ENCODE results near the gene NR1H2.

The NR1H2 gene

DNA sequence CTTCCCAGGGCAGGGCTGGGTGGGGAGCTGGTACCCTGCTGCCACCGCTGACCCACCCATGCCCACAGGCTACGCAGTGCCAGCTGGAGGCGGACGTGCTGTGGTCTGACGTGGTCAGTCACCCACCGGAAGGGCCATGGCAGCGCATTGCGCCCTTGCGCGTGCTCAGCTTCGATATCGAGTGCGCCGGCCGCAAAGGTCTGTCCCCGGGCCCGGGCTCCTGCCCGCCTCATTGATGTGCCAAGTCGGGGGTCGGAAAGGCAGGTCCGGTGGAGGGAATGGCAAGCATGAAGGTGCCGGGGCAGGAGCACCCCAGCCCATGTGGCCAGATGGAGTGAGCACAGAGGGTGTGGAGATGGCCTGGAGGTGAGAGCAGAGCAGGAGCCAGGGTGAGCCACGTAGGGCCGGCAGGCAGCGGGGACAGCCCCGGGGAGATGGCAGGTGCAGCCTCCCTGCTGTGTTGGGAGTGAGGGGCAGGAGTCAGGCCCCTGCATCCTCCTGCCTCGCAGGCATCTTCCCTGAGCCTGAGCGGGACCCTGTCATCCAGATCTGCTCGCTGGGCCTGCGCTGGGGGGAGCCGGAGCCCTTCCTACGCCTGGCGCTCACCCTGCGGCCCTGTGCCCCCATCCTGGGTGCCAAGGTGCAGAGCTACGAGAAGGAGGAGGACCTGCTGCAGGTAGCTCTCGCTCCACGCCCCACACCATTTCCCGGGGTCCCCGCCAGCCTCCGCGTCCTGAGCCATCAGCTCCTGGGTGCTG is 26.5 kb downstream of the NR1H2 start:
- DNase-seq (ENCODE audit: low read depth), result no peak

DNA sequence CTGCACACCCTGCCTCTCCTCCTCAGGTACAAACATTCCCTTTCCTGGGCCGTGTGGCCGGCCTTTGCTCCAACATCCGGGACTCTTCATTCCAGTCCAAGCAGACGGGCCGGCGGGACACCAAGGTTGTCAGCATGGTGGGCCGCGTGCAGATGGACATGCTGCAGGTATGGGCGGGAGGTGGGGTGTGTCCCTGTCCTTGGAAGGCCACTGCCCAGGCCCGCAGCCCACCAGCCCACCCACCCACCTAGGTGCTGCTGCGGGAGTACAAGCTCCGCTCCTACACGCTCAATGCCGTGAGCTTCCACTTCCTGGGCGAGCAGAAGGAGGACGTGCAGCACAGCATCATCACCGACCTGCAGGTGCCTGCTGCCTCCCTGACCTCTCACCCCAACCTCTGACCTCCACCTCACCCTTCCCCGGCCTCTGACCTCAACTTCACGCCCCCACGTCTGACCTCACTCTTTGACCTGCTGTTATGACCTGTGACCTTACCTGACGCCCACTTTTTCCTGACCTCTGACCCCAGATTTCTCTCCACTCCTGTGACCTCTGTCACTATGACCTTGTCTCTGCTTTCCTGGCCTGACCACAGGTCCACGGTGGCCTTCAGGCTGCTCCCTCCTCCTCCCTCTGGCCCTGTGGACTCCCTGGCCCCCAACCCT is 30.0 kb downstream of the NR1H2 start:
- no peak for DNase-seq (ENCODE audit: low read depth)

DNA sequence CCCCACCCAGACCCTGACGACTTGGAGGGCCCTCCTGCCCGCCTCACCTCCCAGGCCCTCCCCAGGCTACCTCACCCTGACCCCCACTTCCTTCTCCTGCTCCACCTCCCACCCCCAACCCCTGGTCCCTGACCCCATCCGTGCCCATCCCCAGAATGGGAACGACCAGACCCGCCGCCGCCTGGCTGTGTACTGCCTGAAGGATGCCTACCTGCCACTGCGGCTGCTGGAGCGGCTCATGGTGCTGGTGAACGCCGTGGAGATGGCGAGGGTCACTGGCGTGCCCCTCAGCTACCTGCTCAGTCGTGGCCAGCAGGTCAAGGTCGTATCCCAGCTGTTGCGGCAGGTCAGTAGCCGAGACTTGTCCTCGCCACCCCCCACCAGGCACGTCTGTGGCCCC is 30.6 kb downstream of the NR1H2 start:
- DNase-seq (ENCODE audit: low read depth), result no peak

DNA sequence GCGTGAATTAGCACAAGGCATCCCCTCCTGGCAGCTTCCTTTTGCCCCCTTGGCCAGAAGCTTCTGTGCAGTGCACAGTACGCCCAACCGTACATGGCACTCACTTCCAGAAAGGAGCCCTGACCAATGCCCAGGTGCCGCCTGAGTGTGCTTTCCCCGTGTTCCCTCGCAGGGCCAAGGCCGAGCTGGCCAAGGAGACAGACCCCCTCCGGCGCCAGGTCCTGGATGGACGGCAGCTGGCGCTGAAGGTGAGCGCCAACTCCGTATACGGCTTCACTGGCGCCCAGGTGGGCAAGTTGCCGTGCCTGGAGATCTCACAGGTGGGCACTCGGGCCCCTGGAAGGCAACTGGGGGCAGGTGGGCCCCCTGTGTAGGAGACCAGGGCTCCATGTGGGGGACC is 33.1 kb downstream of the NR1H2 start:
- no peak for DNase-seq (ENCODE audit: low read depth)

DNA sequence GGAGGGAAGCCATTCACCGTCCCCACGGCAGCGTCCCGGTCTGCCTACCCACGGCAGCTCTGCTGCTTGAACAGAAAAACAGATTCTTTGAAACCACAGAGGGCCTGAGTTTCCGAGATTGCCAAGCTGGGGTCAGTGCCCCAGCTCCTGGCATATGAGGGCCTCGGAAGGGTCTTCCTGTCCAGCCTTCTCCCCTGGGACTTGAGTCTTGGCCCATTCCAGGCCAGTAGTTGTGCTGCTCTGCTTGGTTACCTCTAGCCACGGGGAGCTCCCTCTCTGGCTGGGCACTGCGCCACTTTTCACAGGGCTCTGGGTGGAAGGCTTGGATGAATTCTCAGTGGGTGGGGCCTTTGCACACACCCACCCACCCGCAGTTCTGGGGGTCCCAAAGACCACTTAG is 33.9 kb downstream of the NR1H2 start:
- DNase-seq (ENCODE audit: low read depth), result no peak

DNA sequence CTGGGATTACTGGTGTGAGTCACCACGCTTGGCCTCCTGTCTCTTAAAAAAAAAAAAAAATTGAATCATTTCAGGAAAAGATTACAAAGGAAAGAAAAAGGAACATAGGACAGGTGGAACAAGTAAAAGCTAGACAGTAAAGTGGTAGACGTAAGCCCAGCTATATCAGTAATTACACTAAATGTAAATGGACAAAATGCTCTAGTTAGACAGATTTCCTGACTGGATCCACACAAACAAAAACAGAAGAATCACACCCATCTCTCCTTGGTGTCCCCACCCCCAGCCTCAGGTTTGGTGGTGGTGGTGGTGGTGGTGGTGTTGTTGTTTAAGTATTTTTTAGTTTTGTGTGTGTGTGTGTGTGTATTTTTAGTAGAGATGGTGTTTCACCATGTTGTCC is 36.2 kb downstream of the NR1H2 start:
- DNase-seq (ENCODE audit: low read depth), result no peak

DNA sequence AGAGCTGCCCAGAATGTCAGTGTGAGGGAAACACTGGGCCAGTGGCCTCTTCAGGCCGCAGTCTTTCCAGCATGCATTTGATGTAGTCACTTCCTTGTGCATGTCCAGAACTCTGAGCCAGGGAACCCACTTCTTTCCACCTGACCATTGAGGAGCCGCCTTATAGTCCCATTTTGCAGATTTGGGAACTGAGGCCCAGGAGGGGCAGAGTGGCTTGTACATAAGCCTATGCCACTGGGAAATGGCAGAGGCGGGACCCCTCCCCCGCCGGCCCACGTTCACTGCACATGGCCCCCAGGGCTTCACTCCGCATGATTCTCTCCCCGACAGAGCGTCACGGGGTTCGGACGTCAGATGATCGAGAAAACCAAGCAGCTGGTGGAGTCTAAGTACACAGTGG is 36.8 kb downstream of the NR1H2 start:
- DNase-seq (ENCODE audit: low read depth), result no peak

DNA sequence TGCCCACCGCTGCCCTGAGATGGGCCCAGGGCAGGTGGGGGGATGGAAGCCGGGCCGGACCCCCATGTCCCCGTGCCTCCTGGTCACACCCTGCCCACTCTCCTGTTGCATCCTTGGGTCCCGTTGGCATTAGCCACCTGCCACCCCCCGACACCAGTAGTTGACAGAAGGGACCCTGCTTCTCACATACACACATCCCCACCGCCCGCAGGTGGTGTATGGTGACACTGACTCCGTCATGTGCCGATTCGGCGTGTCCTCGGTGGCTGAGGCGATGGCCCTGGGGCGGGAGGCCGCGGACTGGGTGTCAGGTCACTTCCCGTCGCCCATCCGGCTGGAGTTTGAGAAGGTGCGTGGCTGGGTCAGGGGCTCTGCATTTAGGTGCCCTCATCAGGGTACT is 37.3 kb downstream of the NR1H2 start:
- DNase-seq (ENCODE audit: low read depth), result no peak

DNA sequence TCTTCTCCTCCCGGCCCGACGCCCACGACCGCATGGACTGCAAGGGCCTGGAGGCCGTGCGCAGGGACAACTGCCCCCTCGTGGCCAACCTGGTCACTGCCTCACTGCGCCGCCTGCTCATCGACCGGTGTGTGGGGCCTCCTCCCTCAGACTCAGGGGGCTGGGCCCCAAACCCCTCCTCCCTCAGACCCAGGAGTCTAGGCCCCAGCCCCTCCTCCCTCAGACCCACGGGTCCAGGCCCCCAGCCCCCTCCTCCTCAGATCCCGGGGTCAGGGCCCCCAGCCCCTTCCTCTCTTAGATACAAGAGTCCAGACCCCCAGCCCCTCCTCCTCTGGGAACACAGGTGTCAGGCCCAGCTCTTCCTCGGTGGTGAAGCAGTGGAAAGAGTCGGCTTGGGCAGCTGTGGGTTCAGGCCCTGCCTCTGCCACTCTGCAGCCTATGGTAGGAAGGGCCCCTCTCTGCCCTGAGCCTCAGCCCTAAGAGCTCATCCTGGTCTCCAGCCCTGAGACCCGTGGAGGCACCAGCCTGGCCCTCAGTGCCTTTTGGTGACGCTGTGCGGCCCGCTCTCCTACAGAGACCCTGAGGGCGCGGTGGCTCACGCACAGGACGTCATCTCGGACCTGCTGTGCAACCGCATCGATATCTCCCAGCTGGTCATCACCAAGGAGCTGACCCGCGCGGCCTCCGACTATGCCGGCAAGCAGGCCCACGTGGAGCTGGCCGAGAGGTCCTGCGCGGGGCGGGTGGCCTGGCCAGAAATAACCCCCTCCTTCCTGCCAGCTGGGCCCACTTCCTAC is 38.8 kb downstream of the NR1H2 start:
- peak; percentile 69 for DNase-seq (ENCODE audit: low read depth)

DNA sequence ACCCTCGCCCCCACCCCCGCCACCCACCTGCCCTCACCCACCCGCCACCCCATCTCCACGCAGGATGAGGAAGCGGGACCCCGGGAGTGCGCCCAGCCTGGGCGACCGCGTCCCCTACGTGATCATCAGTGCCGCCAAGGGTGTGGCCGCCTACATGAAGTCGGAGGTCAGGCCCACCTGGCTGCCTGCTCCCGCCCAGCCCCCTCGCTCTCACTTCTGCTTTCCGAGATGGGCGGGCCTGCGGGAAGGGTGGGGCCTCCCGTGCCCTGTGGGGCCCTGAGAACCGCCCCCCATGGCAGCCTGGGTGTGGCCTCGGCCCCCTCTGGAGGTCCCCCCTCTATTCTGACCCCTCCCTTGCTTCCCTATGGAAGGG is 39.4 kb downstream of the NR1H2 start:
- no peak for DNase-seq (ENCODE audit: low read depth)

DNA sequence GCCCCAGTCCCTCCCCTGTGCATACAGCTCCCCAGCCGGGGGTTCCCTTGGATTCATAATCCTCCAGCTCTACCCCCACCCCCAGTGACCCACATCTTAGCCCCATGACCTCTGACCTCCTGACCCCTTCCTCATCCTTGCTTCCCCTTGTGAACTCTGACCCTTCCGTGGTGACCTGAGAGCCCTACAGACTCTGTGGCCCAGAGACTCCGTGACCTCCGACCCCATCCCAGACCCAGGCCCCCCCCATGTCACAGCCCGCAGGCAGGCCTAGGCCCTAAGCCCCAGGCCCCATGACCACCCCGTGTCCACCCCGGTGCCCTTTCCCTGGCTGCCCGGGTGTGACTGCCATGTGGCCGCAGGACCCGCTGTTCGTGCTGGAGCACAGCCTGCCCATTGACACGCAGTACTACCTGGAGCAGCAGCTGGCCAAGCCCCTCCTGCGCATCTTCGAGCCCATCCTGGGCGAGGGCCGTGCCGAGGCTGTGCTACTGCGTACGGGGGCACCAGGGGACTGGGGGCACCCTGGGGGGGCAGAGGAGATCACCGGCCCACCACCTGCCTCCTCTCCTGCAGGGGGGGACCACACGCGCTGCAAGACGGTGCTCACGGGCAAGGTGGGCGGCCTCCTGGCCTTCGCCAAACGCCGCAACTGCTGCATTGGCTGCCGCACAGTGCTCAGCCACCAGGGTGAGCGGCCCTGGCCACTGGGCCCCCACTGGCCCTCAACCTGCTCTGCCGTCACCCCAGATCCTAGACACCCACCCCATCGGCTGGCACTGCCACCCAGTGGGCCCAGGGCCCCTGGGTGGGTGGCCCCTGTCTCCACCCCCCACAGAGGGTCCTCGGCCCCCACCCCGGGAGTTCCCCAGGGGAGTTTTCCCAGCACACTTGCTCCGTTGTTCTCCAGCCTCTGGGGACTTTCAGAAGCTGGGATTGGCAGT is 40.0 kb downstream of the NR1H2 start:
- no peak for DNase-seq (ENCODE audit: low read depth)

DNA sequence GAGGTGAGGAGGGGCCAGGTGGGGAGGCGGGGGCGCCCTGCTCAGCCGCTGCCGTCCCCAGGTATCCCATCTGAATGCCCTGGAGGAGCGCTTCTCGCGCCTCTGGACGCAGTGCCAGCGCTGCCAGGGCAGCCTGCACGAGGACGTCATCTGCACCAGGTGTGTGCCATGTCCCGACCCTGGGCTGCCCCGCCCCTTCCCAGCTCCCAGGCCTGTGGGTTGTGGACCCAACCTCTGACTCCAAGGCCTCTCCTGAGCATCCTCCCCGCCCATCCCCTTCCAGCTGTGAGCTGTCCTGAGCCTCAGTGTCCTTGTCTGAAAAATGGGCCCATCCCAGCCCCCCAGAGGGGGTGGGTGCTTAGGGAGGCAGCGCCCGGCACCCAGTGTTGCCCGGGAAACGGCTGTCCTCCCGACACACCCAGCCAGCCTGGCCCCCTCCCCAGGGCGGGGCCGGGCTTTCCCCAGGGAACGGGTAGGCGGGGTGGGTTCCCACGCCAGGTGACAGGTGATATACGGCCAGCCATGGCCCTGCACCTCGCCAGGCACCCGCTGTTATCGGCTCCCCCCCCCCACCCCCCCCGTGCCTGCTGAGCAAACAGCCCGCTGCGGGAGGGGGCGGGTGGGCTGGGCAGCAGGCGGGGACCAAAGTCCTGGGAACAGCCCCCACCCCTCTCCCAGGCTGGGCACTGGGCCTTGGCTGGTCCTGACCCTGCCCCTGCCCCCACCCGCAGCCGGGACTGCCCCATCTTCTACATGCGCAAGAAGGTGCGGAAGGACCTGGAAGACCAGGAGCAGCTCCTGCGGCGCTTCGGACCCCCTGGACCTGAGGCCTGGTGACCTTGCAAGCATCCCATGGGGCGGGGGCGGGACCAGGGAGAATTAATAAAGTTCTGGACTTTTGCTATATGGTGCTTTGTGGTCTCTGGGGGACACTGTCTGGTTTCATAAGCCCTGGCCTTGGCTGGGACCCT is 41.1 kb downstream of the NR1H2 start:
- no peak for DNase-seq (ENCODE audit: low read depth)

DNA sequence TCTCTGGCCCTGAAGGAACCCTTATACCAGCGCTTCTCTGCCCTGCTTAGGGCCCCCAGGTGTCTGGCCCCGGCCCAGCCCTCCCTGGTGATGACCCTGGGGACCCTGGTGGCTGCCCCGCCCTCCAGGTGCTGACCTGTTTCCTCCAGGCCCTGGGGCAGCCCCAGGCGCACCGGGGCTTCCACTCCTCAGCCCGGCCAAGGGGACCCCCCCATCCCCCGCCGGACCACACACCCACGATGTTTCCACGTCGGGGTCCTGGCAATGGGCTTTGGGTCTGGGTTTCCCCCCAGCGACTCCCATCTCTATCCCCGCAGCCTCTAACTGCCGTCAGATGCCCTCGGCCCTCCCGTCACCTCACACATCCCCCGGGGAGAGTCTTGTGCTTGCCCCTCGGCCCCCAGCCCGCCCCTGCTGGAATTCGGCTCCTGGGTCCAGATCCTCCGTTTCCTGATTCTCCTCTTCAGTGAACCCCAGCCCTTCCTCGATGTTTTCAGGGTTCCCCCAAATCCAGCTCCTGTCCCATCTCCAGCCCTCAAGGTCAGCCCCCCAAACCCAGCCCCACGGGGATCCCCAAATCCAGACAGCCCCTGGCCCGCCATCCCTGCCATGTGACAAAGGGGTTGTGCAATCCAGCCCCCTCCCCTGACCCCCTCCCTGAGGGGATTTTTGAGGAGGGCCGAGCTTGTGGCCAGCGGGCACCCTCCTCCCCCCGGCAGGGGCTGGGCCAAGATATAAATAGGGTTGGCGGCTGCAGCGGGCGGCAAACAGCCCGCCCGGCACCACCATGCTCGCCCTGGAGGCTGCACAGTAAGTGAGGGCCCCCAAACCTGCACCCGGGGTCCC is 42.1 kb downstream of the NR1H2 start, which contains the start of gene SPIB:
SPIB (plus strand) TSS at position 763 of the 846 bp plus-strand sequence; CDS start at position 788, 25 bp downstream.
- no peak for DNase-seq (ENCODE audit: low read depth)

DNA sequence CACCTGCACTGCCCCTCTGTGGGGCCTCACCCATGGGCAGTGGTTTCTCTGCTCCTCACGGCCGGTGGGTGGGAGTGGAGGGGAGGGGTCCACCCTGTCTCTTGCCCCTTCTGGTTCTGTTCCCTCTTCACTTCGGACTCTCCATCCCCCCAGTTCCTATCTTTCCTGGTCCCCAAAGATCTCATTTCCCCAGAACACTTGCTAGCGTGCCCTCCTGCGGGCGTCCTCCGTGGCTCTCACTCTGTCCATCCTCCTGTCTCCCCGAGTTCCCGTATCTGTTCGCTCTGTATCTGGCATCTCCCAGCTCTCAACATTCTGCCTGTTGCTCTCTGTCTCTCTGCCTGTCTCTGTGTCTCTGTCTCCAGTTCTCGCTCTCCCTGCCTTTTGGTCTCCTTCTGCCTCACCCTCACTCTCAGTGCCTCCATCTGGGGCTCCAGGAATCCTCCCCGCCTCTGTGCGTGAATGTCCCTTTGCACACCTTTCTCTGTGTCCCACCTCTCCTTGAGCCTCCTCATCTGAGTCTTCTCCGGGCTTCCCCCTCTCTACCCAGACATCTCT is 42.8 kb downstream of the NR1H2 start:
- DNase-seq (ENCODE audit: low read depth), result no peak

DNA sequence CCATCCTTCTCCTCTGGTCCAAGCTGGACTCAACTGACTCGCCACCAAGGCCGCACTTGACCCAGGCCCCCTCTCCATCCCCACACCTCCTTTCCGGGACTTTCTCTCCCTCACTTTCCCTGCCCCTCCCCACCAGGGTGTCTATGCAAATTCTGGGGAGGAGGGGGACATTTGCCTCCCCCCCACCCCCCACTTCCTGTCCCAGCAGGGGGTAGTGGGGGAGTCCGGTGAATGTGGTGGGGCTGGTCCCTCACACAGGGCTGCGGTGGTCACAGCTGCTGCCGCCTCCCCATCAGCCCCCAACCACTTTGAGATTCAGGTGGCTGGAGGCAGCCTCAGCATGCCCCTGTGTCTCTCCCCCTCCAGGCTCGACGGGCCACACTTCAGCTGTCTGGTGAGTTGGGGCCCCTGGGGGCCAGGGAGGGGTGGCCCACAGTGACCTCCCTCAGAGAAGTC is 43.4 kb downstream of the NR1H2 start:
- no peak for DNase-seq (ENCODE audit: low read depth)

DNA sequence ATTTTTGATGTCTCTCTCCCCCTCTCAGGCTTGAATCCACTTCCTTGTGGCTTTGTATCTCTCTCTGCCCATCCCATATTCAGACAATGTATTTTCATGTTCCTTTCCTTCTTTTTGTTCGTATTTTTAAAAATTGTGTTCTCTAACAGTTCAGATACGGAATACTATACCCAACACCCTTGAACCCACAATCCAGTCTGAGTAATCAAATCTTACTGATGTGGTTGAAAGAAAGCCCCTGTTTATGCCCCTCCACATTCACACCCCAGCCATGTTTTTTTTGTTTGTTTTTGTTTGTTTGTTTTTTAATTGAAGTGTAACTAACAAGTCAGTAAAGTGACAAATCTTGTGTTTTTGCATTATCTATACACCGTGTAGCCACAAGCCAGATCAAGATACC is 43.9 kb downstream of the NR1H2 start:
- DNase-seq (ENCODE audit: low read depth), result no peak

DNA sequence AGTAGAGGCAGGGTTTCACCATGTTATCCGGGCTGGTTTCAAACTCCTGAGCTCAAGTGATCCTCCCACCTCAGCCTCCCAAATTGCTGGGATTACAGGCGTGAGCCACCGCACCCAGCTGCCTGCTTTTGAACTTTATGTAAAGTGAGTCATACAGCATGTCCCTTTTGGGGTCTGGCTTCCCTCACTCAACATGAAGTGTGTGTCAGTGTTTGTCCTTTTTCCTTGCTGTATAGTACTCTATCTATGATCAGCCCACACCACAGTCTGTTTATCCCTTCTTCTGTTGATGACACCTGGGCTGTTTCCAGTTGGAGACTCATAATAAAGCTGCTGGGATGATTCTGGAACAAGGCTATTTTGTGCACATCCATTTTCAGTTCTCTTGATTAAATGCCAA is 44.6 kb downstream of the NR1H2 start:
- DNase-seq (ENCODE audit: low read depth), result no peak

DNA sequence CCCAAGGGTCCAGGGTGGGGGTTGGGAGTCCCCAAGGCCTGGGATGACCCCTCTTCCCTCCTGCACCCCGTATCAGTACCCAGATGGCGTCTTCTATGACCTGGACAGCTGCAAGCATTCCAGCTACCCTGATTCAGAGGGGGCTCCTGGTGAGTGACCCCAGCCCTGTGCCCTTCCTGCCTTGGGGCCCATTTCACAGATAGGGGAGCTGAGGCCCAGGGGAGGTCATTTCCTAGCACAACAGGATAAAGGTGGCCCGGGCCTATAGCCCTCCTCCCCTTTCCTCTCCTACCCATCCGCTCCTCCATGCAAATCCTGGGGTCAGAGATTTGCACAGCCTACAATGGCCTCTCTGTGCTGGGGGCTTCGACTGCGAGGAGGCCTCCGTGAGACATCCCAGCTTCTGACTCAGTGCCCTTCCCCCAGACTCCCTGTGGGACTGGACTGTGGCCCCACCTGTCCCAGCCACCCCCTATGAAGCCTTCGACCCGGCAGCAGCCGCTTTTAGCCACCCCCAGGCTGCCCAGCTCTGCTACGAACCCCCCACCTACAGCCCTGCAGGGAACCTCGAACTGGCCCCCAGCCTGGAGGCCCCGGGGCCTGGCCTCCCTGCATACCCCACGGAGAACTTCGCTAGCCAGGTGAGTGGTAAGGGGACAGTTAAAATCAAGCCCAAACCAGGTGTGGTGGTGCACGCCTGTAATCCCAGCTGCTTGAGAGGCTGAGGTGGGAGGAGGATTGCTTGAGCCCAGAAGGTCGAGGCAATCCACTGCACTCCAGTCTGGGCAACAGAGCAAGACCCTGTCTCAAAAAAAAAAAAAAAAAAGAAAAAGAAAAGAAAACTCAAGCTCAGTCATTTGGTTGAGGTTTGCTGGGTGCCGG is 46.4 kb downstream of the NR1H2 start:
- DNase-seq (ENCODE audit: low read depth), result no peak

Measured in stimulated activated CD8-positive, alpha-beta memory T cell treated with anti-CD3 and anti-CD28 coated beads, Interleukin-7, amount 100 ng/mL, for 24 hours (primary cell).